Mesenchymal stem cell (in vitro differentiated cells and primary cell): ENCODE measurements around the gene AQP11. TPM values are rescaled to one million over a fixed set of nuclear protein-coding genes. Genes with fewer than 3 reads are reported as not detected.

Experiments
- small RNA-seq: library from polyadenylated mRNA; stranded (forward); fragments of <200 nt; extraction: miRNeasy Mini kit (QIAGEN cat#:217004); gene quantifications from one replicate; pipeline ENCODE3, GENCODE V24; 2013; ENCODE audit warnings: low read depth

AQP11 gene

Small RNAs within 50 kb of the gene (small RNA-seq; reads per million reads assigned to genes)
- not detected for gene RNU7-59P
